Fibroblast of gingiva (primary cell): ENCODE data around the gene LILRA2.
"Not testable (repeated sequence)": the region's sequence is repeated elsewhere in the genome, so short reads cannot be mapped to it uniquely, and the experiment has no call there.

Experiments
- DNase-seq: peaks from one replicate; pipeline ENCODE4 v3.0.0-alpha.2; 2011; ENCODE audit warnings: low read depth

Gene LILRA2

DNA sequence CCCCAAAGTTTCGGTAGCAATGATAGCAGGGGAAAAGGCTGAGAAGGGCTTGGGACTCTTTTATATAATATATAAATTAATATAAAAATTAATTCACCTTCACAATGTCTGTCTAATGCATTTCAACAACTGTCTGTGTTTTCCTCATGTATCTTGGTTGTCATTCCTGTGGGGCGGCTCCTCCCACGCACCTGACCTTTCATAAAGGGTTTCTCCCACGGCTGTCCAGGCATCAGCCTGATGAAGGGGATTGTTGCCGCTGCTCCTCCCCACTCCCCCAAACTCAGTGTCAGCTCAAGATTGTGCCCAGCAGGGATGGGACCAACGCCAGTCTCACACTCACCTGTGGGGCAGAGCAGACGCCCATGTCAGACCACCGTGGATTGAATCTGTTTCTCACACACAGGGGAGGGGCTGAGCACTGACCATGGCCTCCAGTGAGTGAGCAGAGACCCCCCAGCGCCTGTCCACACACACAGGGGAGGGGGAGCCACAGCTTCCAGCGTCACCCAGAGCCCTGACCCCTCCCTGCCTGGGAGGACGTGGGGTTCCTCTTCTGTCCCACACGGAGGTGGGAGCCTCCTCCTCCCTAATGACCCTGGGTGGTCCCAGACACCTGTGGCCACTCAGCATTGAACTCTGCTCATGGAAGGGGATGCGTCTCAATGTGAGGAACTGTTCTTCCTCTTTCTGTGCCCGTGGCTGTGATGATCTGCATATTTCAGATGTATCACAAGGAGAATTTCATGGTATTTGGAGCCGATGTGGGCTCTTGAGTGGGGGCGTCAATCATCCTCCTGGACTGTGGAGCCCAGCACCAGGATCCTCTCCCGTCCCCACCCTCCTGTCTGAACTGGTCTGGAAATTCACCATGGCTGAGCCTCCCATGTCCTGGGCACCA is 1.6 kb upstream of the LILRA2 start:
- DNase-seq, result not testable (repeated sequence)

DNA sequence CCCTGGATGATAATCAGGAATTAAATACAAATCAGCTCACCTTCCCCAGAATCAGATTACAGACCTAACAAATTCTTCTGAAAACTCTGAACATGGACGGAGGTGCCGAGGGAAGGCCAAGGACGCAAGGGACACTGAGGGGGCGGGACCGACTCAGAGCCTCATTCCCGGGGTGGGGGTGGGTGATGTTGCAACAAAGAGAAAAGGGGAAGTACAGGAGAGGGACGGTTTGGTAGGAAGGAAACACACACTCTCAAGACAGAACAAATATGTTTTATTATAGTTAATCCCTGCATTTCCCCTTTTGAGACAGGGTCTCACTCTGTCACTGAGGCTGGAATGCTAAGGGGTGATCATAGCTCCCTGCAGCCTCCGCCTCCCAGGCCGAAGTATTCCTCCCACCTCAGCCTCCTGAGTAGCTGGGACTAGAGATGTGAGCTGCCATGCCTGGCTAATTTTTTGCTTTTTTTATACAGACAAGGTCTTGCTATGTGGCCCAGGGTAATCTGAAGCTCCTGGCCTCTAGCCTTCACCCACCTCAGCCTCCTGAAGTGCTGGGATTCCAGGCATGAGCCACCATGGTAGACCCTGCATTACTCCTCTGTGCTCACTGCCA is 786 bp upstream of the LILRA2 start:
- no peak for DNase-seq

DNA sequence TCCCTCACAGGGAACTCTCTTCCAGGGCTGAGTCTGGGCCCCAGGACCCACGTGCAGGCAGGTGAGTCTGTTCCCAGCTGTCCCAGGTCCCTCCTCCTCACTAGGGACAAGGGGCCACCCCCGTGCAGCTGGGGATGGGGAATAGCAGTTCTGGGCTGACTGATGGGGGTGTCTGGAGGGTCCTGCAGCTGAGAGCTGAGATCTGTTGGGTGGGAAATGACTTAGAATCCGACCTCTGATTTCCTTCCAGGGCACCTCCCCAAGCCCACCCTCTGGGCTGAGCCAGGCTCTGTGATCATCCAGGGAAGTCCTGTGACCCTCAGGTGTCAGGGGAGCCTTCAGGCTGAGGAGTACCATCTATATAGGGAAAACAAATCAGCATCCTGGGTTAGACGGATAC is 461 bp downstream of the LILRA2 start:
- no peak for DNase-seq

DNA sequence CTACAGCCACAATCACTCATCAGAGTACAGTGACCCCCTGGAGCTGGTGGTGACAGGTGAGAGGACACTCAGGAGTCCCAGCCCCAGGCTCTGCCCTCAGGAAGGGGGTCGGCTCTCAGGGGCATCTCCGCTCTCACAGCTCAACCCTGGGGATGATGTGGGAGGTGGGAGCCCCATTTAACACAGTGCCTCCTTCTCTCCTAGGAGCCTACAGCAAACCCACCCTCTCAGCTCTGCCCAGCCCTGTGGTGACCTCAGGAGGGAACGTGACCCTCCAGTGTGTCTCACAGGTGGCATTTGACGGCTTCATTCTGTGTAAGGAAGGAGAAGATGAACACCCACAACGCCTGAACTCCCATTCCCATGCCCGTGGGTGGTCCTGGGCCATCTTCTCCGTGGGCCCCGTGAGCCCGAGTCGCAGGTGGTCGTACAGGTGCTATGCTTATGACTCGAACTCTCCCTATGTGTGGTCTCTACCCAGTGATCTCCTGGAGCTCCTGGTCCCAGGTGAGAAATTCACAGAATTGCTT is 1.0 kb downstream of the LILRA2 start:
- DNase-seq, result no peak

DNA sequence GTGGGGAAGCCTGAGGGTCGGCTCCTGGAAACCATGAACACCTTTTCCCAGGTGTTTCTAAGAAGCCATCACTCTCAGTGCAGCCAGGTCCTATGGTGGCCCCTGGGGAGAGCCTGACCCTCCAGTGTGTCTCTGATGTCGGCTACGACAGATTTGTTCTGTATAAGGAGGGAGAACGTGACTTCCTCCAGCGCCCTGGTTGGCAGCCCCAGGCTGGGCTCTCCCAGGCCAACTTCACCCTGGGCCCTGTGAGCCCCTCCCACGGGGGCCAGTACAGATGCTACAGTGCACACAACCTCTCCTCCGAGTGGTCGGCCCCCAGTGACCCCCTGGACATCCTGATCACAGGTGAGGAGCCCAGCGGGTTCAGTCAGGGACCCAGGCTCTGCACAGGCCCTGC is 1.6 kb downstream of the LILRA2 start:
- DNase-seq, result not testable (repeated sequence)

DNA sequence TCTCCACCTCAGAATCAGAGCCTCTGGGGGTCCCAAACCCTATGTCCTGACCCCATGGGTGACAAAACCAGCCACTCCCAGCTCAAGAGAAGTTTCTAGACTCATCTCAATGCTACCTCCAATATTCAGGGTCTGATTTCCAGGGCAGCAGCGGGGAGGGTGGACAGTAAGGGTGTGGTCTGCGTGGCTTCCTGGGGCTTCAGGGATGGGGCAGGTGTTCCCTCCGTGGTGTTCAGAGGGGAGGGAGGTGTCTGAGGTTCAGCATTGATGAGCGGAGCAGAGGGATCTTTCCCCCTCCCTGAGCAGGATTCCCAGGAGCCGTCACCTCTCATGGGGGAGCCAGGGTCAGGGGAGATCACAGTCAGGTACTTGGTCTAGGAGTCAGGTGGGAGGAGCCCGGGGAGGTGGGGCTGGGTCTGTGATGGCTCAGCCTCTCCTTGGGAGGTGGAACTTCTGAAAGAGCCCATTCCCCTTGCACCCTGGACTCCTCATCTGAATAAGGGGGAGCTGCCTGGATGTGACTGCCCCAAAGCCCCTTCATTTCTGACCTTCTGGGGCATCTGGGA is 2.9 kb downstream of the LILRA2 start:
- DNase-seq, result no peak

DNA sequence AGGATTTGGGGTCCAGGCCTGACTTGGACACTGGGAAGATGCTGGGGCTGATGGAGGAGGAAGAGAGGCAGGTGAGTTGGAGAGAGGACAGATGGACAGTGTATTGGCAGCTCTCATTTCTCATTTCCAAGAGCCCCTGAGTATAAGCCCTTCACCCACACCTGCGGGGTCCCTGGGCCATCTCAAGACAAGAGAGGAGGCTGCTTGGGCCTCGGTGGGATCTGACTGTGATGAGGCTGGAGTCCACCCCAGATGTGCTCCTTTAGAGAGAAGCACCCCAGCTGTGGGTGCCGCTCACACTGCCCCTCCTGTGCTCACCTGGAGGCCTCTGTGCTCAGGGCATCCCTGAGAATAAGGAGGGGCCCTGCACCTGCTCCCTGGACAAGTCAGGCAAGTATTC is 3.7 kb downstream of the LILRA2 start:
- DNase-seq, result no peak

DNA sequence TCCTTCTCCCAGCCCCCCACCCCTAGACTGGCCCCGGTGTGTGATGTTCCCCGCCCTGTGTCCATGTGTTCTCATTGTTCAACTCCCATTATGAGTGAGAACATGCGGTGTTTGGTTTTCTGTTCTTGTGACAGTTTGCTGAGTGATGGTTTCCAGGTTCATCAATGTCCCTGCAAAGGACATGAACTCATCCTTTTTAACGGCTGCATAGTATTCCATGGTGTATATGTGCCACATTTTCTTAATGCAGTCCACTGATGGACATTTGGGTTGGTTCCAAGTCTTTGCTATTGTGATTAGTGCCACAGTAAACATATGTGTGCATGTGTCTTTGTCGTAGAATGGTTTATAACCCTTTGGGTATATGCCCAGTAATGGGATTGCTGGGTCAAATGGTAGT is 4.7 kb downstream of the LILRA2 start:
- not testable (repeated sequence) for DNase-seq

DNA sequence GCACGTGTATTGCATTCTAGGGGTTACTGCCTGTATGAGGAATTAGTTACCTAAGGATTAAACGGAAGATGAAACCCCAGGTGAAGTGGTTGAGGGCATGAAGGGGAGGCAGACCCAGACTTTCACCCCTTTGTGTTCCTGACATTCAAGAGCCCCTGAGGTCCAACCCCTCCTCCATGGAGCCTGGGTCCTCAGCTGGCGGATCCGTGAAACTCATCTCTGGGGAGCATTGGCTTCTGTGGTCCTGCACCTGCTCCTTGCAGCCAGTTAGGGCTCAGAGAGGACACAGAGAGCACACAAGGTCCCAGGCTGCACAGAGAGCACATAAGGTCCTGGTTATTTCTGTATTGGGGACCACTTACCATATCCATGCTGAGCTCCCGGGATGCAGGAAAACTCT is 12.8 kb downstream of the LILRA2 start:
- no peak for DNase-seq

DNA sequence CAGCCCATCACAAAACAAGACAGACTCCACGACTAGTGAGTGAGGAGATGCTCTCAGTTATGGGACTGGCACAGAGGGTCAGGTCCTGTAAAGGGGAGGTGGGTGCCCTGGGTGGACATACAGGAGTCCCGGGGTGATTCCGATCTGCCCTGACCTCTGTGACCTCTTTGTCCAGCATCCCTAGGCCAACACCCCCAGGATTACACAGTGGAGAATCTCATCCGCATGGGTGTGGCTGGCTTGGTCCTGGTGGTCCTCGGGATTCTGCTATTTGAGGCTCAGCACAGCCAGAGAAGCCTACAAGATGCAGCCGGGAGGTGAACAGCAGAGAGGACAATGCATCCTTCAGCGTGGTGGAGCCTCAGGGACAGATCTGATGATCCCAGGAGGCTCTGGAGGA is 13.4 kb downstream of the LILRA2 start:
- no peak for DNase-seq

DNA sequence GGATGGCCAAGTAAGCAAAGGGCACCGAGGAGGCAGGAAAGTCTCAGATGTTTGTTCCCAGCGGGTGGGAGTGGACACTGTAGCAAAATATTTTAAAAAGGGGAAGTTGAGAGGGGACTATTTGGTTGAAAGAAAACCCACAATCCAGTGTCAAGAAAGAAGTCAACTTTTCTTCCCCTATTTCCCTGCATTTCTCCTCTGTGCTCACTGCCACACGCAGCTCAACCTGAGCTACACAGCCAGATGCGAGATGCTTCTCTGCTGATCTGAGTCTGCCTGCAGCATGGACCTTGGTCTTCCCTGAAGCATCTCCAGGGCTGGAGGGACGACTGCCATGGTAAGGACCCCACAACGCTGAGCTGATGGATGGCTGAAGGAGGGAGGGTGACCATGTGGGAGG is 19.9 kb downstream of the LILRA2 start, which contains the start of gene LILRA1:
TSS of gene LILRA1 (plus strand) at position 188 of the 400 bp plus-strand sequence. CDS start 613 bp downstream, outside the sequence.
- not testable (repeated sequence) for DNase-seq

DNA sequence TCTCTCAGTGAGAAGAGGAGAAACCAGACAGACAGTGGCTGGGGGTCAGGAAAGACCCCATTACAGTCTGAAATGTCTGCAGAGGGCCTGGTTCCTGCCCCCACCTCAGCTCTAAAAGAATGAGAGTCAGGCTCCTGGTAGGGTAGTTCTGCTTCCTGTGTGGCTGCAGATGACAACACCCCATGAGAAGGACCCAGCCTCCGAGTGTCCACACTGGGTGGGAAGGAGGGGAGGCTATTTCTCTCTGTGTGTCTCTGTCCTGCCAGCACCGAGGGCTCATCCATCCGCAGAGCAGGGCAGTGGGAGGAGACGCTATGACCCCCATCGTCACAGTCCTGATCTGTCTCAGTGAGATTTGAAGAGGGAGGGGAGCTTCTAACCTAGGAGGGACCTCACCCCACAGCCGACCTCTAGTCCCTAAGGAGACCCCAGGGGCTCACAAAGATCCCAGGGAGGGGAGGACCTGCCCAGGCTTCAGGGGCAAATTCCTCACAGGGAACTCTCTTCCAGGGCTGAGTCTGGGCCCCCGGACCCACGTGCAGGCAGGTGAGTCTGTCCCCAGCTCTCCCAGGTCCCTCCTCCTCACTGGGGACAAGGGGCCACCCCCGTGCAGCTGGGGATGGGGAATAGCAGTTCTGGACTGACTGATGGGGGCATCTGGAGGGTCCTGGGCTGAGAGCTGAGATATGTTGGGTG is 20.5 kb downstream of the LILRA2 start:
- DNase-seq, result not testable (repeated sequence)

DNA sequence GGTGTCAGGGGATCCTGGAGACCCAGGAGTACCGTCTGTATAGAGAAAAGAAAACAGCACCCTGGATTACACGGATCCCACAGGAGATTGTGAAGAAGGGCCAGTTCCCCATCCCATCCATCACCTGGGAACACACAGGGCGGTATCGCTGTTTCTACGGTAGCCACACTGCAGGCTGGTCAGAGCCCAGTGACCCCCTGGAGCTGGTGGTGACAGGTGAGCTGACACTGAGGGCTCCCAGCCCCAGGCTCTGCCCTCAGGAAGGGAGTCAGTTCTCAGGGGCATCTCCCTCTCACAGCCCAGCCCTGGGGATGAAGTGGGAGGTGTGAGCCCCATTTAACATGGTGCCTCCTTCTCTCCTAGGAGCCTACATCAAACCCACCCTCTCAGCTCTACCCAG is 21.1 kb downstream of the LILRA2 start:
- no peak for DNase-seq

DNA sequence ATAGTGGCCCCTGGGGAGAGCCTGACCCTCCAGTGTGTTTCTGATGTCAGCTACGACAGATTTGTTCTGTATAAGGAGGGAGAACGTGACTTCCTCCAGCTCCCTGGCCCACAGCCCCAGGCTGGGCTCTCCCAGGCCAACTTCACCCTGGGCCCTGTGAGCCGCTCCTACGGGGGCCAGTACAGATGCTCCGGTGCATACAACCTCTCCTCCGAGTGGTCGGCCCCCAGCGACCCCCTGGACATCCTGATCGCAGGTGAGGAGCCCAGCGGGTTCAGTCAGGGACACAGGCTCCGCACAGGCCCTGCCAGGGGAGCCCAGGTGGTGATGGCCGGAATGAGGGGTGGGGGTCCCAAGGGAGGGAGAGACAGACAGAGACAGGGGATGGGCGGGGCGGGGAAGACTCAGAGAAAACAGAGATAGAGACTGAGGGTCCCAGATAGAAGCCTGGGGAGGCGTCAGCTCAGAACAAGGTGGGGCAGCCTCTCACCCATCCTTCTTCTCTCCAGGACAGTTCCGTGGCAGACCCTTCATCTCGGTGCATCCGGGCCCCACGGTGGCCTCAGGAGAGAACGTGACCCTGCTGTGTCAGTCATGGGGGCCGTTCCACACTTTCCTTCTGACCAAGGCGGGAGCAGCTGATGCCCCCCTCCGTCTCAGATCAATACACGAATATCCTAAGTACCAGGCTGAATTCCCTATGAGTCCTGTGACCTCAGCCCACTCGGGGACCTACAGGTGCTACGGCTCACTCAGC is 22.3 kb downstream of the LILRA2 start:
- not testable (repeated sequence) for DNase-seq

DNA sequence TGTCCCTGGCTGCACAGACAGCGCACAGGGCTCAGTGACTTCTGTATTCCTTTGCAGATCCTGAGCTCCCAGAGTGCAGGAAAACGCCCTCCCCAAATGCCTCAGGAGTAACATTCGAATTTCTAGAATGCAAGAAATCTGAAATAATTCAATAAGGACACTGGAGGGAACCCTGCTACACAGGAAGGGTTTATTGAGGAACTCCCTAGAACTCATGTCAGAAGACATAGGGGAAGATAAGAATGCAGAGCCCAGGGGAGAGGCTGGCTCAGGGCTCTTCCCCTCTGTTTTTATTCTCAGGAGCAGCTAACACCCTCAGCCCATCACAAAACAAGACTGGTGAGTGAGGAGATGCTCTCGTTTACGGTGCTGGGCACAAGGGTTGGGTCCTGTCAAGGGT is 26.6 kb downstream of the LILRA2 start:
- no peak for DNase-seq

DNA sequence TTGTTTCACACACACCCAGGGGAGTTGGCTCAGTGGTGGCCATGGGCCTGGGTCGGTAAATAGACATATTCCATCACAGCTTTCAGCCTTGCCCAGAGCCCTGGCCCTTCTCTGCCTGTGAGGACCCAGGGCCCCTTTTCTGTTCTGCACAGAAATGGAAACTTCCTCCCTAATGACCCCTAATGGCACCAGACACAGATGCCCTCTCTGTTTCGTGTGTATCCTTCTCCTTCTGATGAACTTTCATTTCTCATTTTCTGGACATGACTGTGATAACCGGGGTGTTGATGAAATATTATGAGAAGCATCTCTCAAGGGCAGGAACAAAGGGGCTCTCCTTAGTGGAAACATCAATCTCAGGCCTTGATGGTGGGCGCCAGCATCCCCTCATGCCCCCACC is 32.6 kb downstream of the LILRA2 start:
- no peak for DNase-seq

DNA sequence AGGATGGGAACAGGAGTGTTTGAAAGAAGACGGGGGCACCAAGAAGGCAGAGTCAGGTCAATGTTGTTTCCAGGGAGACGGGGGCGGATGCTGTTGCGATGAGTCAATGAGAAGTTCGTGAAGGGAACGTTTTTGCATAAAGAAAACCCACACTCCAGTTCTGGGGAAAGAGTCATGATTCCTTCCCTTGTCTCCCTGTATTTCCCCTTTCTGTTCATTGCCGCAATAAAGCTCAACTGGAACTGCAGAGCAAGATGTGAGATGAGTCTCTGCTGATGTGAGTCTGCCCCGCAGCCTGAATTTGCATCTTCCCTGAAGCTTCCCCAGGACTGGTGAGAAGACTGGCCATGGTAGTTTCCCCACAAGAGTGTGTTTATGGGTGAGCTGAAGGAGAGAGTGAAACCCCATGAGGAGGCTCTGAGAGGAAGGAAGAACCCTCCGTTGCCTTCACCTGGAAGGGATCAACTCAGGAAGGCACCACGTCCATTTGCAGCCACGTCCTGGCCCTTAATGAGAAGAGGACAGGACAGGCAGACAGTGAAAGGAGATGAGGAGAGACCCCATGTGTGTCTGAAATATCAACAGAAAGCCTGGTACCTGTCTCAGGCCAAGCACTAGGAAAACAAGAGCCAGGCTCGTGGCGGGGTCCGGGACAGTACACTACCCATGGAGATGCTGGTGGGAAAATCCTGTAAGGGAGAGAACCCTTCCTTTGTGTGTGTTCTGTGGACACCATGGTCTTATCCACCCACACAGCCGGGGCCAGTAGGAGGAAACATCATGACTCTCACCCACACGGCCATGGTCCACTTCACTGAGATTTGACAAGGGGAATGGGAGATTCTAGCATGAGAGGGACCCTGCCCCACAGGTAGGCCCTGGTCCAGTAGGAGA is 33.5 kb downstream of the LILRA2 start:
- DNase-seq, result no peak

DNA sequence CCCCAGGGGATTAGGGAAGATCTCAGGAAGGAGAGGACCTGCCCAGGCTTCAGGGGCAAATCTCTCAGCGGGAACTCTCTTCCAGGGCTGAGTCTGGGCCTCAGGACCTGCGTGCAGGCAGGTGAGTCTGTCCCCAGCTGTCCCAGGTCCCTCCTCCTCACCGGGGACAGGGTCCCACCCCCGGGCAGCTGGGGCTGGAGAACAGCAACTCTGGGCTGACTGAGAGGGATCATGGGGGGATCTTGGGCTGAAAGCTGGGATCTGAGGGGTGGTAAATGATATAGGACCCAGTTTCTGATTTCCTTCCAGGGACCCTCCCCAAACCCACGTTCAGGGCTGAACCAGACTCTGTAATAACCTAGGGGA is 34.2 kb downstream of the LILRA2 start:
- no peak for DNase-seq

DNA sequence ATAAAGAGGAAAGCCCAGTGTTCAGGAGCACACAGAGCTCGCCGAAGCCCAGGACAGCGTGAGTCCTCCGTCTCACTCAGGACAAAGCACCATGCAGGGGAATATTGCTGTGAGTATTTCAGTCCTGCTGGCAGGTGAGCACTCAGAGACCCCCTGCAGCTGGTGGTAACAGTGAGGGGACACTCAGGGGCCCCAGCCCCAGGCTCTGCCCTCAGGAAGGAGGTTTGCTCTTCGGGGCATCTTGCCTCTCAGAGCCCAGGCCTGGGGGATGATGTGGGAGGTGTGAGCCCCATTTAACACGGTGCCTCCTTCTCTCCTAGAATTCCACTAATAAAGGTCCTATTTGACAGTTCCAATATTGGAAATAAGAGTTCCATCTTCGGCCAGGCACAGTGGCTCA is 34.6 kb downstream of the LILRA2 start:
- no peak for DNase-seq

DNA sequence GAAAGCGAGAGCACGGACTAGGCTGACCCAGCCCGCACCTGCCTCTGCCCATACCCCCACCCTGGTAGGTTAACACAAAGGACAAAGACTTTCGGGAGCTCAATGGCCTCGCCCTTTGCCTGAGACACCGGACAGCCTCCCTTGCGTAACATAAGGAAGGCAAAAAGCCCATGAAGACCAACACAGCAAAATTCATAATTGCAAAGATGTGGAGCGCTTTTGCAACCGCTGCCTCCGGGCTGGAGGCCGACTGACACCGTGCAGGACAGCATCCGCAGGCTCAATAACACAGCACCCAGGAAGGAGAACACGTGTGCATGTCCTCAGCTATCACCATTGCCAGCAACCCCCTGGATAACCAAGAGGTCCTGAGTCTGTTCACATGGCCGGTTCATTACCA is 35.2 kb downstream of the LILRA2 start:
- DNase-seq, result no peak
